ENCODE measurements around the gene MACROD2. TPM values are rescaled to one million over a fixed set of nuclear protein-coding genes. Genes with fewer than 3 reads are reported as not detected.

The MACROD2 gene
- total and polyA plus RNA-seq, 7 donors, result 0.20 to 4.8 (median 0.87) TPM

DNA sequence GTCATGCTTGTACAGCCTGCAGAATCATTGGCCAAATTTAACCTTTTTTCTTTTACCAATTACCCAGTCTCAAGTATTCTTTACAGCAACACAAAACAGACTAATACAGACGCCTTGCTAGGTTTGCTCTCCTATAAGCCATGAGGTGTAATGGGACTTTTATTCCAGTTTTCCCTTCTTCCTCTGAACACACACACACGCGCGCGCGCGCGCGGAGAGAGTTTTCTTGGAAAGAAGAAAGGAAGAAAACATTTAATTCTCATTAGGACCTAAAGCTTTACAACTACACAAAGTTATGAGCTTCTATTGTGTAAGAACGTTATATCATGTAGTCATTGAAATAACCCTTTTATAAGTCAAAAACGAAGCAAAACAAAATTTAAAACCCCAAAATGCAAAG, 1023.6 kb downstream of the MACROD2 start:
- H3K27ac ChIP-seq, result no peak overlapping the region
- H3K4me3 ChIP-seq, result no peak overlapping the region
- no peaks in the 10 kb centered on the region for H3K4me1 ChIP-seq
- no peaks in the 10 kb centered on the region for H3K9me3 ChIP-seq
- TF ChIP-seq, protein P1, sequence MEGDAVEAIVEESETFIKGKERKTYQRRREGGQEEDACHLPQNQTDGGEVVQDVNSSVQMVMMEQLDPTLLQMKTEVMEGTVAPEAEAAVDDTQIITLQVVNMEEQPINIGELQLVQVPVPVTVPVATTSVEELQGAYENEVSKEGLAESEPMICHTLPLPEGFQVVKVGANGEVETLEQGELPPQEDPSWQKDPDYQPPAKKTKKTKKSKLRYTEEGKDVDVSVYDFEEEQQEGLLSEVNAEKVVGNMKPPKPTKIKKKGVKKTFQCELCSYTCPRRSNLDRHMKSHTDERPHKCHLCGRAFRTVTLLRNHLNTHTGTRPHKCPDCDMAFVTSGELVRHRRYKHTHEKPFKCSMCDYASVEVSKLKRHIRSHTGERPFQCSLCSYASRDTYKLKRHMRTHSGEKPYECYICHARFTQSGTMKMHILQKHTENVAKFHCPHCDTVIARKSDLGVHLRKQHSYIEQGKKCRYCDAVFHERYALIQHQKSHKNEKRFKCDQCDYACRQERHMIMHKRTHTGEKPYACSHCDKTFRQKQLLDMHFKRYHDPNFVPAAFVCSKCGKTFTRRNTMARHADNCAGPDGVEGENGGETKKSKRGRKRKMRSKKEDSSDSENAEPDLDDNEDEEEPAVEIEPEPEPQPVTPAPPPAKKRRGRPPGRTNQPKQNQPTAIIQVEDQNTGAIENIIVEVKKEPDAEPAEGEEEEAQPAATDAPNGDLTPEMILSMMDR (IDR thresholded peaks at IDR 0.05), result no peak
- no peak for DNase-seq
- no peaks in the 10 kb centered on the region for H3K27me3 ChIP-seq (ENCODE audit: insufficient read depth in 3 of 3, low read length in 2 of 3)
- WGBS, 3 donors, result 92 to 94% (median 93%) methylated on average over 11 of the region's 11 CpGs
- intact Hi-C loops (cut with DNase I), result no loop called here
- no peaks in the 10 kb centered on the region for H3K36me3 ChIP-seq (ENCODE audit: insufficient read depth in 1 of 2, low read depth in 1 of 2)
- ATAC-seq, result no peak

DNA sequence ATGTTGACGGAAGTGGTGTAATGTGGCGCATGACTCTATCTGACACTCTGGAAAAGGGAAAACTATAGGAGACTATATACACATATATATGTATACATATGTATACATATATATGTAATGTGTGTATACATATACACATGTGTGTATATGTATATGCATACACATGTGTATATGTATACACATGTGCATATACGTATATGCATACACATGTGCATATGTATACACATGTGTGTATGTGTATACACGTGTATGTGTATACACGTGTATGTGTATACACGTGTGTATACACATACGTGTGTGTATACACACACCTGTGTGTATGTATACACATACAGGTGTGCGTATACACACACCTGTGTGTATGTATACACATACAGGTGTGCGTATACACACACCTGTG, 1025.5 kb downstream of the MACROD2 start:
- WGBS, 3 donors, result 92 to 93% (median 92%) methylated on average over 9 of the region's 9 CpGs
- ATAC-seq, result no peak
- TF ChIP-seq, protein P1 (IDR thresholded peaks at IDR 0.05), result no peak
- Histone ChIP-seq H3K4me1 (no peaks in the 10 kb centered on the region), H3K36me3 (ENCODE audit: insufficient read depth in 1 of 2, low read depth in 1 of 2) (no peaks in the 10 kb centered on the region), H3K27me3 (ENCODE audit: insufficient read depth in 3 of 3, low read length in 2 of 3) (no peaks in the 10 kb centered on the region), H3K4me3 (no peak overlapping the region), H3K9me3 (no peaks in the 10 kb centered on the region), H3K27ac (no peak overlapping the region)
- intact Hi-C loops (cut with DNase I), result no loop called here
- no peak for DNase-seq

DNA sequence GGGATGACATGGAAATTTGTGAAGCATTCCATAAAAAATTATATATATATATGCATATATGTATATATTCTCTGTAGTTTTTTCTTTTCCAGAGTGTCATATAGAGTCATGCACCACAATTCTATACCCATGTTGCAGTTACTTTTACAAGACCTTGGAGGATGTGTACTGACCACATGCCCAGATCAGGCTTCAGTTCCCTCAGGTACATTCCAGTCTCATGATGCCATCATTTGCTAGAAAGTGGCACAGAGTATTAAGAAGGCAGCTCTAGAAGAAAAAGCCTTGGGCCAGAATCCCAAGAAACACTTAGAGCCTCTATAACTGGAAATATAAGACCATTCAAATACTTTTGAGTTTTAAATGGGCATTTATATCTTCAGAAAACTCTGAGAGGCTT, 1027.6 kb downstream of the MACROD2 start:
- intact Hi-C loops (cut with DNase I), result loop anchor here in 1 of 2 donors (2.0 kb wide), 1 partner anchor 24 kb away; no protein-coding TSS in a partner anchor
- no peaks in the 10 kb centered on the region for H3K4me1 ChIP-seq
- TF ChIP-seq, protein P1 (IDR thresholded peaks at IDR 0.05), result no peak
- no peak for ATAC-seq
- no peak for DNase-seq
- H3K4me3 ChIP-seq, result no peak overlapping the region
- no peak overlapping the region for H3K27ac ChIP-seq
- H3K36me3 ChIP-seq (ENCODE audit: insufficient read depth in 1 of 2, low read depth in 1 of 2), result no peaks in the 10 kb centered on the region
- H3K27me3 ChIP-seq (ENCODE audit: insufficient read depth in 3 of 3, low read length in 2 of 3), result no peaks in the 10 kb centered on the region
- no peaks in the 10 kb centered on the region for H3K9me3 ChIP-seq

DNA sequence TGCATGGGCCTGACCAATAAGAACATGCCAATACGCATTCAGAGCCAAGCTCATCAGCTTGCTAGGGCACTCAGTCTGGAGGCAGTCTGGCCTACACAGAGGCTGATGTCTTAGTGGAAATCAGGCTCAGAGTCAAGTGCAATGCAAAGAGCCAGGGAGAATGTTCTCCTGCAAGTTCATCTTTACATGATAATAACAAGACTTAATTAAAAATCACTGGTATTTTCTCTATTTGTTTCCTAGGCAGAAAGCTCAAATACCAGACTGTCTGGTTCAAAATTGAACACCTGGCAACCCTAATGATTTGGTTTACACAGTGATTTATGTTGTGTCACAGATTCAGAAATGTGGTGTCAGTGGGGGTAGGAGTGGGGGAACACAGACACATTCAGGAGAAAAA, 1031.4 kb downstream of the MACROD2 start:
- Histone ChIP-seq H3K4me3 (no peak overlapping the region), H3K27me3 (ENCODE audit: insufficient read depth in 3 of 3, low read length in 2 of 3) (no peaks in the 10 kb centered on the region), H3K27ac (no peak overlapping the region), H3K4me1 (no peaks in the 10 kb centered on the region), H3K9me3 (no peaks in the 10 kb centered on the region), H3K36me3 (ENCODE audit: insufficient read depth in 1 of 2, low read depth in 1 of 2) (no peaks in the 10 kb centered on the region)
- WGBS, 3 donors, result 88 to 96% (median 95%) methylated on average over 1 of the region's 1 CpG
- DNase-seq, result no peak
- no peak for ATAC-seq
- TF ChIP-seq, protein P1 (IDR thresholded peaks at IDR 0.05), result no peak
- intact Hi-C loops (cut with DNase I), result no loop called here

DNA sequence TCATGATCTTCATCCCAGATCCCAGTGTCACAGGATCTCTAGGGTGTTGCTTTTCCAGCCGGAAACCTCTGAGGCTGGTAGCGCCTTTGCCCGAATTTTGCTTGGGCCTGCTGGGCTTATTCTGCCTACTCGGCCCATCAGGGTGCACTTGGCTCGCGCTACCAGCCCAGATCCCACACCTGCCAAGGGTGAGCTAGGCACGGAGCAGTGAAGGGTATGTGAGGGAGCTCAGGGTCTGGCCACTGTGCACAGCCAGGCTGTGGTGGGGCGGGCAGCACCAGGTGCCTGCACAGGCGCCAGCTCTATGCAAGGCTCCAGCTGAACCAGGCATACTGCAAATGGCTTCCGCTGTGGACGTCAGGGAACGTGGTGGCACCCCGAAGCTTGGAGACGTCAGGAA, 1035.5 kb downstream of the MACROD2 start:
- H3K27ac ChIP-seq, result no peak overlapping the region
- no peaks in the 10 kb centered on the region for H3K9me3 ChIP-seq
- TF ChIP-seq, protein P1 (IDR thresholded peaks at IDR 0.05), result no peak
- intact Hi-C loops (cut with DNase I), result no loop called here
- no peak overlapping the region for H3K4me3 ChIP-seq
- ATAC-seq, result no peak
- H3K27me3 ChIP-seq (ENCODE audit: insufficient read depth in 3 of 3, low read length in 2 of 3), result no peaks in the 10 kb centered on the region
- WGBS, 3 donors, result 93 to 97% (median 94%) methylated on average over 14 of the region's 14 CpGs
- no peaks in the 10 kb centered on the region for H3K36me3 ChIP-seq (ENCODE audit: insufficient read depth in 1 of 2, low read depth in 1 of 2)
- DNase-seq, result no peak
- no peaks in the 10 kb centered on the region for H3K4me1 ChIP-seq

Data from psoas muscle (tissue), 8 donors.